ENCODE measurements around the gene HSDL2.

The HSDL2 gene

DNA sequence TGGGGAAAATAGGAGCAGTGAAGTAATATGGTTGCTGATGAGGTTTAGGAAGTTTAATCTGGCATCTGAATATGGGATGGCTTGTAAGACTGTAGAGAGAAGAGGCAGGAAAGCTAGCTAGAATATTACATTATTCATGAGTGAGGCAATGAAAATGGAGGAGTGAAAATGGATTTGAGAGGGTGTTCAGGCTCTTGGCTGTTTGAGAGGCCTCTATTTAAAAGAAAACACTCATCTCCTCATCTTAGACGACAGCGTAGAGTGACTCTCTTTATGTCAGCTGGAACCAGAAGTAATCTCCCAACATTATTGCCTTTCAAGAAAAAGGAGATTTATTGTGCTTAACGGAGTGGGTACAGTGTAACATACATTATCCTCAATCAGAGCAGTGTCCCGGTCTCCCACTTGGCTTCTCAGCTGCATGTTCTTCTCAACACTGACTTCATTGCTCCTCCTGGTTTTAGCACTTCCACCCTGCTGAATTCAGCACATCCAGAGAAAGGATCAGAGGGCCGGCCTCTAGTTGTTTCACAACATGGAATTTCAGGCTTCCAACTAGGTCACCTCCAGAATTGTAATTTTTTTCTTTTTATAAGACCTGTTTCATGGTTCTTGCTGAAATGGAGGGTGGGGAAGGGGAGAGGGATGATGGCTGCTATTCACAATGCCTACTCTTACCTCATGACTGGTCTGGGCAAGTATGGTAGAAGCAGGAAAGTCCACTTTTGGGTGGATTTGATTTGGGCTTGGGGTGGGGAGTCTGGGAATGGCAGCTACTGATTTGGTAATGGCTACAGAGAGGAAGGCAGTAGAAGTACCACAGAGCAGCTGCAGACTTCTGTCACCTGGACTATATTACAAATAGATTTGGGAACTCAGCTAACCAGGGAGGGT, 53.8 kb downstream of the HSDL2 start:
- H3K36me3 Mint-ChIP-seq = peaks cover 19 to 24% of the 10 kb centered on the region in 2 donors
- H3K27ac Mint-ChIP-seq = no peak overlapping the region
- H3K4me3 Mint-ChIP-seq = no peak overlapping the region
- H3K9me3 Mint-ChIP-seq = no peaks in the 10 kb centered on the region
- no peak for ATAC-seq (replicated peaks)
- H3K27me3 Mint-ChIP-seq = no peaks in the 10 kb centered on the region
- peaks cover 0 to 6% of the 10 kb centered on the region in 2 donors for H3K4me1 Mint-ChIP-seq
- no peak for DNase-seq

DNA sequence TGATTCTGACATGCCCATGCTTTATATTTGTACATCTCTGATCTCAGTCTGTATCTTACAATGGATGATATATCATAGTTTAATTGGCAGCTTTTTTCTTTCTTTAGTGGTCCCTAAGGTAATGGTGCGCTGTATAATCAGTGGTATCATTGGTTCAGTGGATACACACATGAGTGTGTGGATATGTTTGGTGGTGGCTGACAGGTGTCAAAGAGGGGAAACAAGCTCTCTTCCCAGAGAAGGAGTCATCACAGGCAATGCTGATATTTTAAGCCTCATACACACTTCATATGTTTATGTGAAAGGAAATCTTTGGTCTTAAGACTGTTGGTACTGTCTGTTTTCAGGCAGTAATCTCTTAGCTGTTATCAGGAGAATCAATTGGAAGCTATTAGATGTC, 54.6 kb downstream of the HSDL2 start:
- Mint-ChIP-seq H3K27me3 (no peaks in the 10 kb centered on the region), H3K36me3 (peaks cover 17 to 19% of the 10 kb centered on the region in 2 donors), H3K27ac (no peak overlapping the region), H3K4me3 (no peak overlapping the region), H3K9me3 (no peaks in the 10 kb centered on the region), H3K4me1 (peaks cover 0 to 6% of the 10 kb centered on the region in 2 donors)
- ATAC-seq (replicated peaks) (no peak), DNase-seq (no peak)

DNA sequence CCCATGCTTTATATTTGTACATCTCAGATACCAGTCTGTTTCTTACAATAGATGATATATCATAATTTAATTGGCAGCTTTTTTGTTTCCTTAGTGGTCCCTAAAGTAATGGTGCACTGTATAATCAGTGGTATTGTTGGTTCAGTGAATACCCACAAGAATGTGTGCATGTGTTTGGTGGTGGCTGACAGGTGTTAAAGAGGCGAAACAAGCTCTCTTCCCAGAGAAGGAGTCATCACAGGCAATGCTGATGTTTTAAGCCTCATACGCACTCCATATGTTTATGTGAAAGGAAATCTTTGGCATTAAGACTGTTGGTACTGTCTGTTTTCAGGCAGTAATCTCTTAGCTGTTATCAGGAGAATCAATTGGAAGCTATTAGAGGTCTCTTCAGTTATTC, 57.5 kb downstream of the HSDL2 start:
- H3K36me3 Mint-ChIP-seq = peaks cover 8 to 14% of the 10 kb centered on the region in 2 donors
- no peaks in the 10 kb centered on the region for H3K27me3 Mint-ChIP-seq
- ATAC-seq (replicated peaks) = no peak
- H3K27ac Mint-ChIP-seq = no peak overlapping the region
- peaks cover 0 to 6% of the 10 kb centered on the region in 2 donors for H3K4me1 Mint-ChIP-seq
- no peak for DNase-seq
- no peaks in the 10 kb centered on the region for H3K9me3 Mint-ChIP-seq
- no peak overlapping the region for H3K4me3 Mint-ChIP-seq

DNA sequence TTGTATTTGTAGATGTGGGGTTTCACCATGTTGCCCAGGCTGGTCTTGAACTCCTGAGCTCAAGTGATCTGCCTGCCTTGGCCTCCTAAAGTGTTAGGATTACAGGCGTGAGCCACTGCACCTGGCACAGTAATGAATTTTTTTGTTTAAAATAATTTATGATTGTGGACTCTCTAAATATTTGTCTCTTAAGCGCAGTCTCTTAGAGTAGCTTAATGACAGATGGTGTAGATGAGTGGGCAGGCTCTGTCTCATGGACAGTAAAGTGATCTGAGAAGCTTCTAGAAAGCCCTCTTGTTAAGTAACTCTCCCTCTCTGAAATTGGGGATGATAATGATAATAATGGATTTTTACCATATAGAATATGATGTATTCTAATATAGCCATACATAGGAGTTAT, 59.3 kb downstream of the HSDL2 start:
- no peak overlapping the region for H3K27ac Mint-ChIP-seq
- H3K4me1 Mint-ChIP-seq = peaks cover 0 to 9% of the 10 kb centered on the region in 2 donors
- no peak for ATAC-seq (replicated peaks)
- H3K4me3 Mint-ChIP-seq = no peak overlapping the region
- DNase-seq = no peak
- no peaks in the 10 kb centered on the region for H3K27me3 Mint-ChIP-seq
- H3K9me3 Mint-ChIP-seq = no peaks in the 10 kb centered on the region
- H3K36me3 Mint-ChIP-seq = peaks cover 4 to 8% of the 10 kb centered on the region in 2 donors

DNA sequence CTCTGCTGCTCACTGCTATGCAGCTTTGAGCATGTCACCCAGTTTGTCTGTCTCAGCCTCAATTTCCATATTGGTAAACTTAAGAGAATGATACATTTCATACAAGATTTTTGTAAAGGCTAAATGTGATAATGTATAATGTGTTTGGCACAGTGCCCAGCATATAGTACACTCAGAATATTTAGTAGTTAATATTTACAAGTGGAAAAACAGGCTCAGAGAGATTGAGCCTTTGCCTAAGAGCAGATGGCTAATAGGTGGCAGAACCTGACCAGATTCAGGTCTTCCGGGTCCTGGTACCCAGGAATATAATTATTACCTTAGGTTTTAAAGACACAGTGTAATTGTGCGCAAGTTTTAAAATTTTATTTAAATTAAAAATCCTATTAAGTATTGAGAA, 59.9 kb downstream of the HSDL2 start:
- Mint-ChIP-seq H3K9me3 (no peaks in the 10 kb centered on the region), H3K4me3 (no peak overlapping the region), H3K27me3 (no peaks in the 10 kb centered on the region), H3K27ac (no peak overlapping the region), H3K36me3 (peaks cover 4 to 8% of the 10 kb centered on the region in 2 donors), H3K4me1 (peaks cover 0 to 12% of the 10 kb centered on the region in 2 donors)
- no peak for DNase-seq
- ATAC-seq (replicated peaks) = no peak

DNA sequence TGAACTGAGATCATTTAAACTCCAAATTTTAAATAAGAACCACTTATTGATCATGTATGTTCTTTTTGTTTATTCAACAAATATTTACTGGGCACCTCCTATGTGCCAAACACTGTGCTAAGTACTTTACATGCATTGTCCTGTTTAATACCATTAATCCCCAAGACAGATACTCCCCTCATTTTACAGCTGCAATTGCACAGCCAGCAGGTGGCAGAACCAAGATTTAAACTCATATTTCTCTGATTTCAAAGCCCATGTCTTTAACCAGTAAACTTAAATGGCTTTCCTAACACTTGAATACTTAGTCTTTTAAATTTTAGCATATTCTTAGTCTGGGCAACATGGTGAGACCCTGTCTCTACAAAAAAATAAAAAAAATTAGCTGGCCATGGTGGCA, 63.3 kb downstream of the HSDL2 start:
- DNase-seq (no peak), ATAC-seq (replicated peaks) (peak in 1 of 2 donors; percentile 25)
- H3K27ac Mint-ChIP-seq = no peak overlapping the region
- H3K27me3 Mint-ChIP-seq = no peaks in the 10 kb centered on the region
- no peak overlapping the region for H3K4me3 Mint-ChIP-seq
- H3K4me1 Mint-ChIP-seq = peaks cover 22 to 43% of the 10 kb centered on the region in 2 donors
- peaks cover 4 to 16% of the 10 kb centered on the region in 2 donors for H3K36me3 Mint-ChIP-seq
- no peaks in the 10 kb centered on the region for H3K9me3 Mint-ChIP-seq

DNA sequence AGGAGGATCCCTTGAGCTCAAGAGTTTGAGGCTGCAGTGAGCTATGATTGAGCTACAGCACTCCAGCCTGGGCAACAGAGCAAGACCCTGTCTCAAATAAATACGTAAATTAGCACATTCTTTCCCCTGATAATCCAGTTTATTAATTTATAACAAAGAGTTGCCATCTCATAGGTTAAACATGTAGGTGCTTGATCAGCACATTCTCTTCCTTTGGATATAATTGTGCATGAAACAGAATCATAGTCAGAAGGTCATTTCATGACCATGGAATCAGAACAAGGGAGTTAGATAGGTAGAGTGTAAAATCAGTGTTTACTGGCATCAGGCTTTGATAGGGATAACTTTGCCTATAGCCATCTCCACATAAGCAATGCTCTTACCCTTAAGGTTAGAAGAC, 63.7 kb downstream of the HSDL2 start:
- ATAC-seq (replicated peaks) (no peak), DNase-seq (no peak)
- Mint-ChIP-seq H3K36me3 (peaks cover 2 to 16% of the 10 kb centered on the region in 2 donors), H3K27ac (no peak overlapping the region), H3K9me3 (no peaks in the 10 kb centered on the region), H3K4me3 (no peak overlapping the region), H3K27me3 (no peaks in the 10 kb centered on the region), H3K4me1 (peaks cover 22 to 43% of the 10 kb centered on the region in 2 donors)

DNA sequence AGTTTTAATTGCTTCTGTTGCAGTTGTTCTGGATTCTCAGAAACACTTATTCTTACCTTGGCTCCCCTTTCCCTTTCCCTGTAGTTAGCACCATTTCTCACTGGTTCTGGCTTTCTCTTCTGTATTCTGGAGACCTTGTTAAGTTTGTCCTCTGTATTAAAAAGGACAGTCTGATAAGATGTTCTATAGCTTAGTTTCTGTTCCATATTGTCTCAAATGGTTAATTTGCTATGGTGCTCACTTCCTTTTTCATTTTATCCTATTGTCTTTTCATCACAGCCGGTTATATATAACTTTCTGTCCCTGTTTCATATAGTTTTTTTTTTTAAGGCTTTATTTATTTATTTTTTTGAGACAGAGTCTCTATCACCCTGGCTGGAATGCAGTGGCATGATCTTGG, 65.3 kb downstream of the HSDL2 start:
- ATAC-seq (replicated peaks) = peak; percentile 71 to 79
- H3K4me3 Mint-ChIP-seq = no peak overlapping the region

DNA sequence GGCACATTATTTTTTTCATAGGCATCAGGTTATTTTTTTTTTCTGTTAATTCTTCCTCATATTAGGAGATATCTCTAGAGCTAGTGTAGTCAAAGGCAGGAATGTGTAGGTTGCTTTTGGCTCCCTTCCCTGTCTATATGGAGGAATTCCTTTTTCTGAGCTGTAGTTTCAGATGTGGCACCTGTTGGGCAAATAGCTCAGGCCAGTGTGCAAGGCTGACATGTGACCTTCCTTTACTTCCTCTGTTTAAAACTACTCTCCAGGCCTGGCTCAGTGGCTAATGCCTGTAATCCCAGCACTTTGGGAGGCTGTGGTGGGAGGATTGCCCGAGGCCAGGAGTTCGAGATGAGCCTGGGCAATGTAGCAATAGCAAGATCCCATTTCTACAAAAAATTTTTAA, 66.2 kb downstream of the HSDL2 start:
- H3K9me3 Mint-ChIP-seq = no peaks in the 10 kb centered on the region
- H3K4me1 Mint-ChIP-seq = peaks cover 22 to 43% of the 10 kb centered on the region in 2 donors
- H3K27ac Mint-ChIP-seq = no peak overlapping the region
- peaks cover 0 to 11% of the 10 kb centered on the region in 2 donors for H3K36me3 Mint-ChIP-seq
- H3K27me3 Mint-ChIP-seq = no peaks in the 10 kb centered on the region
- ATAC-seq (replicated peaks) = no peak
- no peak for DNase-seq
- H3K4me3 Mint-ChIP-seq = no peak overlapping the region

More for the DNA sequence above, 65.3 kb downstream of the HSDL2 start:
- Mint-ChIP-seq H3K36me3 (peaks cover under 1 to 14% of the 10 kb centered on the region in 2 donors), H3K27me3 (no peaks in the 10 kb centered on the region), H3K27ac (no peak overlapping the region), H3K4me1 (peaks cover 22 to 43% of the 10 kb centered on the region in 2 donors), H3K9me3 (no peaks in the 10 kb centered on the region)
- DNase-seq = no peak

DNA sequence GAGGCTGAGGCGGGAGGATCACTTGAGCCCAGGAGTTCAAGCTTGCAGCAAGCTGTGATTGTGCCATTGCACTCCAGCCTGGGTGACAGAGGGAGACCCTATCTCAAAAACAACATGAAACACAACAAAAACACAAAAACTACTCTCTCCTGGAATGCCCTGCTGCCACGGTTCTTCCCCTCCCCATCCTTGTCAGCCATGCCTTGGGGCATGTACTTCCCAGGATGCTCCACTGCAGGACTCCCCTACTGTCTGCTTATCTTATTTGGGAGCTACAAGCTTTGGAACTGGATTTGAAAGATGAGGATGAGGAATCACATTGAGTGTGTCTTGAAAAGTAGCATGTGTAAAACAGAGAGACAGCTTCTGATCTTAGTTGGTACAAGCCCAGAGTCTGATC, 66.6 kb downstream of the HSDL2 start:
- no peaks in the 10 kb centered on the region for H3K27me3 Mint-ChIP-seq
- no peak overlapping the region for H3K27ac Mint-ChIP-seq
- H3K36me3 Mint-ChIP-seq = peaks cover 0 to 8% of the 10 kb centered on the region in 2 donors
- H3K4me1 Mint-ChIP-seq = peaks cover 23 to 46% of the 10 kb centered on the region in 2 donors
- no peak overlapping the region for H3K4me3 Mint-ChIP-seq
- no peak for DNase-seq
- H3K9me3 Mint-ChIP-seq = no peaks in the 10 kb centered on the region
- no peak for ATAC-seq (replicated peaks)

DNA sequence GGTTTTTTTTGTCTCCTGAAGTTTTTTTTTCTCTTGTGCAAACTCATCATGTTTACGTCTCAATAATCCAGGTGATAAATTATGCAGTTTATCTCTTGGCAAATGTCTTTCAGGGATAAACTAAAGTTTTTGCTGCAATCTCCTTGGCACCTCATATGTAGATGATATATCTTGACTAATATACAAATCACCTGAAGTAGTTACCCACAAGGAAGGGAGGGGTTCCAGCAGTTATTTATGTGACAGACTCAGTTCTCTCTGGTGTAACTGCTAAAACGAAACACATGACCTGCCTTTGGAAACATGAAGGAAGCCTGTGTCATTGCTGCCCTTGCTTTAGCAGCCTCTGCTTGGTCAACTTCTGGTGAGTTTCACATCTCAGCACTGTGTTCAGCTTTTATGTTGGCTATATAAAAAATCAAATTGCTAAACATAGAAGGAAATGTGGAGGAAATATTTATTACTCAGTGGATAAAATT, 67.4 kb downstream of the HSDL2 start:
- H3K4me3 Mint-ChIP-seq = no peak overlapping the region
- no peaks in the 10 kb centered on the region for H3K9me3 Mint-ChIP-seq
- H3K27me3 Mint-ChIP-seq = no peaks in the 10 kb centered on the region
- peaks cover 0 to 8% of the 10 kb centered on the region in 2 donors for H3K36me3 Mint-ChIP-seq
- ATAC-seq (replicated peaks) = peak in 1 of 2 donors; percentile 27
- no peak for DNase-seq
- H3K4me1 Mint-ChIP-seq = peaks cover 26 to 49% of the 10 kb centered on the region in 2 donors
- no peak overlapping the region for H3K27ac Mint-ChIP-seq

DNA sequence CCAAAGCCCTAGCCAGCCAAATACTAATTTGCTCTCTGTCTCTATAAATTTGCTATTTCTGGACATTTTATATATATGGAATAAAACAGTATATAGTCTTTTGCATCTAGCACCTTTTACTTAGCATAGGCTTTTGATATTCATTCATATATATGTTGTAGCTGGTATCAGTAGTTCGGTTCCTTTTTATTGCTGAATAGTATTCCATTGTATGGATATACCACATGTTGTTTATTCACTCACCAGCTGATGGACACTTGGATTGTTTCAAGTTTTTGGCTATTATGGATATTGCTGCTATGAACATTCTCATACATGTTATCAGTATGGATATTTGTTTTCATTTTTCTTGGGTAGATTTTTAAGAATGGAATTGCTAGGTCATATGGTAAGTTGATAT, 82.9 kb downstream of the HSDL2 start:
- no peak overlapping the region for H3K27ac Mint-ChIP-seq
- H3K4me1 Mint-ChIP-seq = peaks cover 6 to 8% of the 10 kb centered on the region in 2 donors
- no peak overlapping the region for H3K4me3 Mint-ChIP-seq
- H3K27me3 Mint-ChIP-seq = no peaks in the 10 kb centered on the region
- H3K36me3 Mint-ChIP-seq = peaks cover 24 to 37% of the 10 kb centered on the region in 2 donors
- no peak for ATAC-seq (replicated peaks)
- DNase-seq = no peak
- H3K9me3 Mint-ChIP-seq = peaks cover 0 to 3% of the 10 kb centered on the region in 2 donors

DNA sequence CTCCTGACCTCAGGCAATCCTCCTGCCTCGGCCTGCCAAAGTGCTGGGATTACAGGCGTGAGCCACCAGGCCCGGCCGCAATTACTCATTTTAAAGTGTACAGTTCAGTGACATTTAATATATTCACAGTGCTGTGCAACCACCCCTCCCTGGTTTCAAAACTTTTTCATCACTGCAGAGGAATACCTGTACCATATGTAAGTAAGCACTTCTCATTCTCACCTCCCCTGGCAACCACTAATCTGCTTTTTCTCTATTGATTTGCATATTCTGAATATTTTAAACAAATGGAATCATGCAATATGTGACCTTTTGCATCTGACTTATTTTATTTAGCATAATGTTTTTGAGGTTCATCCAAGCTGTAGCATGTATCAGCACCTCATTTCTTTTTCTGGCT, 85.4 kb downstream of the HSDL2 start:
- no peak overlapping the region for H3K4me3 Mint-ChIP-seq
- DNase-seq = no peak
- peaks cover 0 to 2% of the 10 kb centered on the region in 2 donors for H3K9me3 Mint-ChIP-seq
- no peak for ATAC-seq (replicated peaks)
- no peaks in the 10 kb centered on the region for H3K27me3 Mint-ChIP-seq
- no peak overlapping the region for H3K27ac Mint-ChIP-seq
- peaks cover 21 to 33% of the 10 kb centered on the region in 2 donors for H3K36me3 Mint-ChIP-seq
- peaks cover 0 to 2% of the 10 kb centered on the region in 2 donors for H3K4me1 Mint-ChIP-seq

DNA sequence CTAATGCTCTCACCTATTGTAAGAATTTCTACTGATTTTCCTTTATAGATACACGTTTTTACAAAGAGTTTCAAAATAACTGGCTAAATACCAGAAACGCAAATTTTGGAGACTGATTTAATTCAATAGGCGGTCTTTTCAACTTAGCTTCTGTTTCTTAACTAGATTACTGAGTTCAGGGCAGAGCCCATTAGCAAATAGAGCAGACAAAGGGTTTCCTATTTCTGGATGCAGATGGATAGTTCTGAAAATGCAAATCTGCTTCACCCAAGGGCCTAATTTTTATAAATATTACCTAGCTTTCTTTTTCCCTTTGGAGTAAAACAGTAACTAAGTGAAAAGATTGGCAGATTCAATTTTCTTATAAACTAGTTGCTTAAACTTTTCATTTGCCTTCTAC, 93.1 kb downstream of the HSDL2 start:
- DNase-seq = no peak
- peaks cover 41 to 47% of the 10 kb centered on the region in 2 donors for H3K36me3 Mint-ChIP-seq
- H3K9me3 Mint-ChIP-seq = peaks cover 2 to 3% of the 10 kb centered on the region in 2 donors
- no peak overlapping the region for H3K4me3 Mint-ChIP-seq
- no peaks in the 10 kb centered on the region for H3K27me3 Mint-ChIP-seq
- H3K4me1 Mint-ChIP-seq = no peaks in the 10 kb centered on the region
- no peak for ATAC-seq (replicated peaks)
- no peak overlapping the region for H3K27ac Mint-ChIP-seq

DNA sequence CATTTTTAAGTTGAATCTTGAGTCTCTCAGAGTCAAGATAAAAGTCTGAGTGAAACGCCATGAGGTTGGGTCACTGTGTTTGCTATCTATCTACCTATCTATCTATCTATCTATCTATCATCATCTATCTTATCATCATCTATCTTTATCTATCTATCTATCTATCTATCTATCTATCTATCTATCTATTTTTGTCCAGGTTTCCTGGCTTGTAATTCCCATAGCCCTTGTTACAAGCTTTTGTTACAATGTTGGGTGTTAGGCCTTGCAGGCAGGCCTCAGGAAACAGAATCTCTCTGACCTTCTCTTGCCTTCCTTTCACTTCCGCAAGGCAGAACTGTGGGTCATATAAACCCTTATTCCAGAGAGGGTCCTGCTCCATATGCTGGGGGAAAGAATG, 94.1 kb downstream of the HSDL2 start:
- Mint-ChIP-seq H3K36me3 (peaks cover 39 to 44% of the 10 kb centered on the region in 2 donors), H3K4me3 (no peak overlapping the region), H3K4me1 (no peaks in the 10 kb centered on the region), H3K27me3 (no peaks in the 10 kb centered on the region), H3K27ac (no peak overlapping the region), H3K9me3 (peaks cover 5 to 7% of the 10 kb centered on the region in 2 donors)
- ATAC-seq (replicated peaks) (no peak), DNase-seq (no peak)
